HG02763 (cell line): Measurements from ENCODE around the gene UBXN6.
A peak's percentile ranks its signal among the peaks of the same experiment; 100 is the strongest.

ENCODE experiments used
- ATAC-seq: cut with Tn5 transposase; IDR thresholded peaks from one replicate; pipeline ENCODE4 v1.9.1; 2021; ENCODE audit warnings: mild to moderate bottlenecking, moderate library complexity; ENCODE audit not compliant: unreplicated experiment

The UBXN6 gene

GRCh38 chr19:4413588-4413987 is 44.0 kb downstream of the UBXN6 start:
- no peak for ATAC-seq

GRCh38 chr19:4409123-4409933 is 48.3 kb downstream of the UBXN6 start:
- no peak for ATAC-seq

- no peak for ATAC-seq
Observed at GRCh38 chr19:4406626-4407025, 51.0 kb downstream of the UBXN6 start.

GRCh38 chr19:4405977-4406376 is 51.6 kb downstream of the UBXN6 start:
- no peak for ATAC-seq

- ATAC-seq = no peak
Observed at GRCh38 chr19:4403005-4403761, 54.4 kb downstream of the UBXN6 start.

- ATAC-seq = peak; percentile 76
Observed at GRCh38 chr19:4402171-4403004, 55.2 kb downstream of the UBXN6 start, which contains the start of gene CHAF1A. CHAF1A (plus strand) TSS chr19:4402640; CDS start chr19:4402763, 123 bp downstream.

GRCh38 chr19:4401769-4402170 is 55.8 kb downstream of the UBXN6 start:
- no peak for ATAC-seq

- ATAC-seq = peak; percentile 54
Observed at GRCh38 chr19:4400135-4400936, 57.3 kb downstream of the UBXN6 start, which contains the start of gene SH3GL1. SH3GL1 (minus strand) TSS chr19:4400547; CDS start chr19:4400368, 179 bp downstream.

- ATAC-seq = peak; percentile 8
Observed at GRCh38 chr19:4399812-4400134, 57.8 kb downstream of the UBXN6 start.

GRCh38 chr19:4396949-4397783 is 60.4 kb downstream of the UBXN6 start:
- ATAC-seq = no peak
